ENCODE results near the gene NCOA3.
"Not testable (repeated sequence)": the region's sequence is repeated elsewhere in the genome, so short reads cannot be mapped to it uniquely, and the experiment has no call there.

NCOA3 gene

DNA sequence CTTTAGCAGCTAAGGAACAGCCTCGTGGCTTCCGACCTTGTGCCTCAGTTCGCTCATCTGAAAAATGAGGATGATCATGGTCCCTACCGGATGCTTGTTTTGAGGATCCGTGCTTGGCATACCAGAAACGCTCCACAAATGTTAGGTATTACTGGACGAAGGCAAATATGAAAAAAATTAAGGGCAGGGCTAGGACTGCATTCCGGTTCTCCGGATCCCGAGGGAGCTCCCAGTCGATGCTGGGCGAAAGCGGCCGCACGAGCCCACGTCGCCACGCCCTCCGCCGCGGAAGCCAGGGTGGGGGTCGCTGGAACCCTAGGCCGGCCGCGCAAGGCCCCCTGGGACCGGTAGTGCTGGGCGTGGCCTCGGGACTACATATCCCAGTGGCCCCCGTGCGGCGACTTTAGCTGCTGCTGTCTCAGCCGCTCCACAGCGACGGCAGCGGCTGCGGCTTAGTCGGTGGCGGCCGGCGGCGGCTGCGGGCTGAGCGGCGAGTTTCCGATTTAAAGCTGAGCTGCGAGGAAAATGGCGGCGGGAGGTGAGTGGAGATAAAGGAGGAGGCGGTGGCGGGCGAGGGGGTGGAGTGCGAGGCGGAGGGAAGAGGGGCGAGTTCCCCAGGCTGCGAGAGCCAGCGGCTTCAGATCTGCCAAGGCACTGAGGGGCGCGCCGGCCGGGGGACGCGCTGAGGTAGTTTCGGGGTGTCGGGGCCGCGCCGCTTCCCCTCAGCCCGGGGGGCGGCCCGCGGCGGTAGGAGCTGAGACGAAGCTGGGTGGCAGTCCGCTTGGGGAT is at the start of gene NCOA3:
NCOA3 (plus strand) TSS at position 406 of the 789 bp plus-strand sequence. CDS start 120,361 bp downstream, outside the sequence.
- DNase-seq (ENCODE audit: low read depth) = peak; percentile 78

DNA sequence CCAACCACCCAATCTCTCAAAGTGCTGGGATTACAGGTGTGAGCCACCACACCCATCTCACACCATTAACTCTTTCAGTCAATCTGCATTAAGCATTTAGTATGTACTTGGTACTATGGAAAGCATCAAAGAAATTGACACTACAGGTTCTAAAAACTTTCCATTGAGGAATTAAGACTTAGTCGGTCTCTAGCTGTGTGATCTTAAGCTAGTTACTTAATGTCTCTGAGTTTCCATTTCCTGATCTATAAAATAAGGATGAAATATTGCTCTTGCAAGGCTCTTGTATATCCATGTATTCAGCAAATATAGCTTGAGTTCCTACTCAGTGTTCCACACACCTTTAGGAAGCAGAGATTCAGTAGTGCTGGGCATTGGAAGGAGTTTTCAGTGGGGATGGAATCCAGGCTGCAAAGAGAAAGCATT is 48.9 kb upstream of the NCOA3 start:
- DNase-seq (ENCODE audit: low read depth) = no peak

DNA sequence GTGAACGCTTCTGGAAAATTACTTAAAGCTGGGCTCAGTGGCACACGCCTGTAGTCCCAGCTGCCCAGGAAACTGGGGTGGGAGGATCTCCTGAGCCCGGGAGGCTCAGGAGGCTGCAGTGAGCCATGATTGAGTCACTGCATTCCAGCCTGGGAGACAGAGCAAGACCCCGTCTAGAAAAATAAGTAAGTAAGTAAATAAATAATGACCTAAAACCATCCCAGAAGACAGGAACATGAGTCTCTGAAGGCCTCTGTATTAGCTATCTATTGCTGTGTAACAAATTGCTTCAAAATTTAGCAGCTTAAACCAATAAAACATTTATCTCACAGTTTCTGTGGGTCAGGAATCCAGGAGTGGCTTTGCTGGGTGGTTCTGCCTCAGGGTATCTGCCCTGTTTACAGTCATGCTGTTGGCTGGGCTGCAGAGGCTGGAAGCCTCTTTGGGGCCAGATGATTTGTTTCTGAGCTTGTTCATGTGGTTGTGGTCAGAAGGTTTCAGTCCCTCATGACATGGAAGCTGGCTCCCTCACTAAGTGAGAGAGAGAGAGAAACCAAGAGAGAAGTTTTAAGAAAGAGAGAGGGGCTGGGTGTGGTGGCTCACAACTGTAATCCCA is 48.4 kb upstream of the NCOA3 start:
- DNase-seq (ENCODE audit: low read depth) = no peak

DNA sequence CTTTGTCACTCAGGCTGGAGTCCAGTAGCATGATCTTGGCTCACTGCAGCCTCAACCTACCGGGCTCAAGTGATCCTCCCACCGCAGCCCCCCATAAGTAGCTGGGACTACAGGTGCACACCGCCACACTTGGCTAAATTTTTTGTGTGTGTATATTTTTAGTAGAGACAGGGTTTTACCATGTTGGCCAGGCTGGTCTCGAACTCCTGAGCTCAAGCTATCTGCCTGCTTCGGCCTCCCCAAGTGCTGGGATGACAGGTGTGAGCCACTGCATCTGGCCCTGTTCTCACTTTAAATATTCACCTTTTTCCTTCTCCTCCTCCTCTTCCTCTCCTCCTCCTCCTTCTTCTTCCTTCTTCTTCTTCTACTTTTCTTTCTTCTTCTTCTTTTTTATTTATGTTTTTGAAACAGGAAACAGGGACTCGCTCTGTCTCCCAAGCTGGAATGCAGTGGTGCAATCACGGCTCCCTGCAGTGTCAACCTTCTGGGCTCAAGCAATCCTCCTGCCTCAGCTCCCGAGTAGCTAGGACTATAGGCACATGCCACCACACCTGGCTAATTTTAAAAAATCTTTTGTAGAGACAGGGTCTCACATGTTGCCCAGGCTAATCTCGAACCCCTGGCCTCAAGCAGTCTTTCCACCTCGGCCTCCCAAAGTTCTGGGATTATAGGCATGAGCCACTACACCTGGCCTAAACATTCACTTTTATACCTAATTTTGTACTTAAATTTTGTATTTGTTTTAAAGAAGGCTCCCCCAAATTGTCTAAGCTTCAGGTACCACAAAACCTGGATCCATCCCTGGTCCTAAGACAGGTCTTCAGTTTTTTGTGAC is 47.2 kb upstream of the NCOA3 start:
- no peak for DNase-seq (ENCODE audit: low read depth)

DNA sequence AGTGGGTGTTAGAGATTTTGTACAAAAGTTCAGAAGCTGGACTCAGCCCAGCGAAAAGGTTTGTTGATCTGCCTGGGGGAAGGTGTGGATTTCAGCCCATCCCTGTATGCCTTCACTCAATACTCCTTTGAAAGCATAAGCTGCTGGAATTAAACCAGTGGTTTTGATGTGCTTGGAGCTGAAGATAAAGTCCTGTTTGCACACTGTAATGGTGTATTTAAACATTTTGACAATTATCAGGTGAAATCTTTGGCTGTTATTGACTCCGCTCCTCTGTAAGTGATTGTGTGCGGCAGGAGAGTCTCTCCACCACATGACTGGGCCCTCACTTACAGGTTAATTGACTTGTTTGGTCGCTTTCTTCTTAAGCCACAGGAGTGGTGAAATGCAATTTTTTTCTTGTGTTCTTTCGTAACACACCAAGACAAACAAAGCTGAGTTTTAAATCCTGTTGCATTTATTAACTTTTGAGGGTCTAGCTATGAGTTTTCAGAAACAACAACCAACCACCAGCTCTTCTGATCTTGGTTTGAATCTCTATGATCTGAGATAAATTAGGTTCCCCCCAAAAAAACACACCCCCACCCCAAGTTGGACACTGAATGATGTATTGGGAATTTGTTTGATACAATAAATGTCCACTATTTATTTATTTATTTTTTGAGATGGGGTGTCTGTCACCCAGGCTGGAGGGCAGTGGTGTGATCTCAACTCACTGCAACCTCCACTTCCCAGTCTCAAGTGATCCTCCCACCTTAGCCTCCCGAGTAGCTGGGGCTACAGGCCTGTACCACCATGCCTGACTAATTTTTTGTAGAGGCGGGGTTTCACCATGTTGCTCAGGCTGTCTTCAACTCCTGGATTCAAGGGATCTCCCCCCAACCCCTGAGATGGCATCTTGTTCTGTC is 46.3 kb upstream of the NCOA3 start:
- DNase-seq (ENCODE audit: low read depth) = no peak

DNA sequence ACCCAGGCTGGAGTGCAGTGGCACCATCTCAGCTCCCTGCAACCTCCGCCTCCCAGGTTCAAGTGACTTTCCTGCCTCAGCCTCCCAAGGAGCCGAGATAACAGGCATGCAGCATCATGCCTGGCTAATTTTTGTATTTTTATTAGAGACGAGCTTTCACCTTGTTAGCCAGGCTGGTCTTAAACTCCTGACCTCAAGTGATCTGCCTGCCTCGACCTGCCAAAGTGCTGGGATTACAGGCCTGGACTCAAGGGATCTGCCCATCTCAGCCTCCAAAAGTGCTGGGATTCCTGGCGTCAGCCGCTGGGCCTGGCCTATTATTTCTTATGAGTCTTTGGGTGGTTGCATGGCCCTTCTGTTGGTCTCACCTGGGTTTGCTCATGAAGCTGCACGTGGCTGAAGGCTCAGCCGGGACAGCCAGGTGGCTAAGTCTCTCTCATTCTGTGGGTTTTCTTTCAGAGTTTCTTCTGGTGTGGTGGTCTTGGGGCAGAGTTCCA is 45.6 kb upstream of the NCOA3 start:
- DNase-seq (ENCODE audit: low read depth) = no peak

DNA sequence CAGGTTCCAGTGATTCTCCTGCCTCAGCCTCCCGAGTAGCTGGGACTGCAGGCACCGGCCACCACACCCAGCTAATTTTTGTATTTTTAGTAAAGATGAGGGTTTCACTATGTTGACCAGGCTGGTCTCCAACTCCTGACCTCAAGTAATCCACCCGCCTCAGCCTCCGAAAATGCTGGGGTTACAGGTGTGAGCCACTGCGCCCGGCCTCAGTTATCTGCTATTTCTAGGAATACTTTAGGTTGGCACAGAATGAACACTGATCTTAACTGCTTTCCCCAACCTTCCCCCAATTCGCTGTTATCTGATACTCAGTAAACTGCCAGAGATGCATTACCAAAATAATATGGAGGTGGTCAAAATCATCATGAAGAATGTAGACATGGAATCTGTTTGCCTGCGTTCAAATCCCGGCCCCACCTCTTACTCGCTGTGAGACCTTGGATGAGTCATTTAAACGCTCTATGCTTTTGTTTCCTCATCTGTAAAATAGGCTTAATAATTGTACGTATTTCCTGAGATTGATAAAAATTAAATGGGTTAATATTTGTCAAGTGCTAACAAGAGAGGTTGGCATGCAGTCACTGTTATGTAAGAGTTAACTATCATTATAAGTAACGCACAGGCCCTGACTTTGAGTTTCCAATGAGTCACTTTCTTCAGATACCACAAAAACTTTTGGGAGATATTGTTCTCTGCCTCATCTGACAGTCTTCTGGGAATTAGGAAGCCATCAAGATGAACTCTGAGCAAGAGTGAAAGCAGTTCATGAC is 44.5 kb upstream of the NCOA3 start:
- no peak for DNase-seq (ENCODE audit: low read depth)

DNA sequence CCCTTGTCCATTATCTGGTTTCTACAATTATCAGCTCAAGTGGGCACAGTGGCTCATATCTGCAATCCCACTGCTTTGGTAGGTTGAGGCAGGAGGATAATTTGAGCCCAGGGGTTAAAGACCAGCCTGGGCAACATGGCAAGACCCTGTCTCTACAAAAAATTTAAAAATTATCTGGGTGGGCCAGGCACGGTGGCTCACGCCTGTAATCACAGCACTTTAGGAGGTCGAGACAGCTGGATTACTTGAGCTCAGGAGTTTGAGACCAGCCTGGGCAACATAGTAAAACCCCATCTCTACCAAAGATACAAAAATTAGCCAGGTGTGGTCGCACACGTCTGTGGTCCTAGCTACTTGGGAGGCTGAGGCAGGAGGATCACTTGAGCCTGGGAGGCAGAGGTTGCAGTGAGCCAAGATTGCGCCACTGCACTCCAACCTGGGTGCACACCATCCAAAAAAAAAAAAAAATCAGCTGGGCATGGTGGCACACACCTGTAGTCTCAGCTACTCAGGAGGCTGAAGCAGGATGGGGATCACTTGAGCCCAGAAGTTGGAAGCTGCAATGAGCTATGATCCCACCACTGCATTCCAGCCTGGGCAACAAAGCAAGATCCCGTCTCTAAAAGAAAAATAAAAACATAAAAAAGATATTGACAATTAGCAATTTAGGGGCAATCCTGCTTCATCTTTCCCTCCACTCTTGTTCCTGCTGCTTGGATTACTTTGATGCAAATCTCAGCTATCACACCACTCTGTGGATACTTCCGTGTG is 43.2 kb upstream of the NCOA3 start:
- not testable (repeated sequence) for DNase-seq (ENCODE audit: low read depth)

DNA sequence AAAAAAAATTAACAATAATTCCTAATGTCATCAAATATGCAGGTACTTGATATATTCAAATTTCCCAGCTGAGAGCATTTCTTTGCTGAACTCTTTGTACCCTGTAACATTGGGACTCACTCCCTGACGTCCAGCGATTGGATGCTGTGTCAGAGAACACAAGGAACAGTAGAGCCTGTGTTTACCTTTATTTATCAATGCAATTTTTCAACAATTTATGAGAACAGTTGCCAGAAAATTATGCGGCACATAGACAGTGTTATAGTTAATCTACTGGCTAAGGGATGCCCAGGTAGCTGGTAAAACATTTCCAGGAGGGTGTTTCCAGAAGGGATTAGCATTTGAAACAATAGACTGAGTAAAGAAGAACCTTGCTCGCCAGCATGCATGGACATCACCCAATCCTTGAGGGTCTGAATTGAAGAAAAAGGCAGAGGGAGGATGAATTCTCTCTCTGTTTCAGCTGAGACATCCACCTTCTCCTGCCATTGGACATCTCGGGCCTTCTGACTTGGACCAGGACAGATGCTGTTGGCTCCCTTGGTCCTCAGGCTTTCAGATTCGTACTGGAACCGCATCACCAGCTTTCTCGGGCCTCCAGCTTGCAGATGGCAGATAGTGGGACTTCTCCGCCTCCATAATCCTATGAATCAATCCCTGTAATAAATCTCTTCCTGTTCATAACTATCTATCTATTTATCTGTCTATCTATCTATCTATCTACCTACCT is 42.2 kb upstream of the NCOA3 start:
- no peak for DNase-seq (ENCODE audit: low read depth)

DNA sequence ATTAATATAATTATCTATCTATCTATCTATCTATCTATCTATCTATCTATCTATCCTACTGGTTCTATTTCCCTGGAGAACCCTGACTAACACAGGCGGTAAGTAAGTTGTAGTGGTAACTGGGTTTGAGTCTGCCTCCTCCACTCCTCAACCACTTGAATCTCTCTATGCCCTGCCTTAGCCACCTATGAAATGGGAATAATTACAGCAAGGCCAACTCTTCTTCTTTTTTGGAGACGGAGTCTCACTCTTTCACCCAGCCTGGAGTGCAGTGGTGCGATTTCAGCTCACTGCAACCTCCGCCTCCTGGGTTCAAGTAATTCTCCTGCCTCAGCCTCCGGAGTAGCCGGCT is 41.0 kb upstream of the NCOA3 start:
- not testable (repeated sequence) for DNase-seq (ENCODE audit: low read depth)

DNA sequence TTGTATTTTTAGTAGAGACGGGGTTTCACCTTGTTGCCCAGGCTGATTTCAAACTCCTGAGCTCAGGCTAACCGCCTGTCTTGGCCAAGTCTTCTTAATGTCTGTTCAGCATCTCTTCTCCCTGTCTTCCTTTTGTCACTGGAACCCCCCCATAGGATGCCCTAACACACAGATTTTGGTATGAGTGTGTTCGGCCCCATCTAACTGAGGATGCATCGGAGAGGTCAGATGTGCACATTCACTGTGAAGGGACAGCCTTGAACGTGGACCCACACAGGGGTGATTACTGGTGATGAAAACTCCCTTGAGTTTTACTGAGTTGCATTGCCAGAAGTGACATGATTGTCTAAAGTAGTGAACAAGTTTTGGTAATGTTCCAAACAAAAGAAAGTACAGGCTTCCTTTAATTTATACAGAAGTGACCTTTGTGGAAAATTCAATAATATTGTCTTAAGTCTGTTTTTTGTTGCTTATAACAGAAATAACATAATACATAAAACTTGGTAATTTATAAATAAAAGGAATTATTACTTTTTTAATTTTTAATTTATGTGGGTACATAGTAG is 40.5 kb upstream of the NCOA3 start:
- no peak for DNase-seq (ENCODE audit: low read depth)

DNA sequence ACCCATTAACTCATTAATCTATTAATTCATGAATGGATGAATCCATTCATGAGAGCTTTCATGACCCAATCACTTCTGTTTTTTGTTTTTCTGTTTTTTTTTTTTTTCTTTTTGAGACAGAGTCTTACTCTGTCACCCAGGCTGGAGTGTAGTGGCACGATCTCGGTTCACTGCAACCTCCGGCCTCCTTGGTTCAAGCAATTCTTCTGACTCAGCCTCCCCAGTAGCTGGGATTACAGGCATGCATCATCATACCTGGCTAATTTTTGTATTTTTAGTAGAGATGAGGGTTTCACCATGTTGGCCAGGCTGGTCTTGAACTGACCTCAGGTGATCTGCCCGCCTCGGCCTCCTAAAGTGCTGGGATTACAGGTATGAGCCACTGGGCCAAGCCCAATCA is 39.8 kb upstream of the NCOA3 start:
- not testable (repeated sequence) for DNase-seq (ENCODE audit: low read depth)

DNA sequence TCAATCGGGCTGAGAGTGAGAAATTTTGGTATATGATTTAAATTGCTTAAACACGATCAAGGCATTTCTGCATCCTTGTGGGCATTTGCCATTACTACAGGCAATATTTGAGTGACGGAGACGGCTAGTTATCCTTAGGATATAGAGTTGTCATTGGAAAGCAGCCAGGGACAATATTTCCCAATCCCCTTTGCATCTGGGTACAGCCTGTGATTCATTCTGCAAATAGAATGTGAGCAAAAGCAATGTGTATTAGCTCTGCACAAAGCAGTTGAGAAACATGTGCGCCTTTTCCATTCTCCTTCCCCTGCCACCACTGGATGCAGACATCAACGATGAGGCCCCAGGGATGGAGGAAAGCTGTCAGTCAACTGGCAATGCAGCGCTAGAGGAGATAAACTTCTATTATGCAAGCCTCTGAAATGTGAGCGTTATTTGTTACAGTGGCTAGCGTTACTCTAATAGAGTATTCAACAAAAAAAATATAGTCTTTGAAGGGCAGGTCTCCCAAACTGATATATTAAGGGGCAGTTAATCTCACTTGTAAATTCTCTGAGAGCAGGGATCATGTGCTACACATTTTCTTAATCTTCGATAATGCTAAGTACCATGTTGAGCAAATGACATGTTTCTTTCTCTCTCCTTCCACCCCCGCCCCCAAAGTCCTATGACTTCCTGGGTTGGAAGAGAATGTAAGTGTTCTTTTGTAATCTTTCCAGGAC is 37.1 kb upstream of the NCOA3 start:
- no peak for DNase-seq (ENCODE audit: low read depth)

DNA sequence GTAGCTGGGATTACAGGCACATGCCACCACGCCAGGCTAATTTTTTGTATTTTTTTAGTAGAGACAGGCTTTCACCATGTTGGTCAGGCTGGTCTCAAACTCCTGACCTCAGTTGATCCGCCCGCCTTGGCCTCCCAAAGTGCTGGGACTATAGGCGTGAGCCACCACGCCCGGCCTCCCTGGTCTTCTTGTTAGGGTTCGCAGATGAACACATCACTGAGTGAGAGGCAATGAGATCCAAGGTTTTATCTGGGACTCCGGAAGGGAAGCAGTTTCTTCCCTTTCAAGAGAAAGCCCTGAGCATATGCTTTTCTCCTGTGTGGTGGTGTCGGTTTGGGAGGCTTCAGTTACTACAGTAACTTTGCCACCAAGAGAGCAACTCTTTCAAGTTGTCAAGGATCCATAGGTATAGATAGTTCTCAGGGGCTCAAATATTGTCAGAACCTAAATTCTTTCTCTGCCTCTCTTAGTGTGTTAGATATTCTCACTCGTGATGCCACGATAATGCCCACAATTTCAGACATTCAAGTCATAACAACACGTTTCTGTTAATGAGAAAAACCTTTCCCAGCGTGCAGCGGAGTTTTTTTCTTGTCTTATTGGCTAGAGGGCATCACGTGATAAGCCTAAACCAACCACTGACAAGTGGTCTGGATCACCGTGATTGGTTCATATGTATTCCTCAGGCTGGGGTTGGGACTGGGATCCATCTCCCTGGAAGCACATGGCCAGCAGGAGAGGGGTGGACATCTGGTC is 36.2 kb upstream of the NCOA3 start:
- no peak for DNase-seq (ENCODE audit: low read depth)

DNA sequence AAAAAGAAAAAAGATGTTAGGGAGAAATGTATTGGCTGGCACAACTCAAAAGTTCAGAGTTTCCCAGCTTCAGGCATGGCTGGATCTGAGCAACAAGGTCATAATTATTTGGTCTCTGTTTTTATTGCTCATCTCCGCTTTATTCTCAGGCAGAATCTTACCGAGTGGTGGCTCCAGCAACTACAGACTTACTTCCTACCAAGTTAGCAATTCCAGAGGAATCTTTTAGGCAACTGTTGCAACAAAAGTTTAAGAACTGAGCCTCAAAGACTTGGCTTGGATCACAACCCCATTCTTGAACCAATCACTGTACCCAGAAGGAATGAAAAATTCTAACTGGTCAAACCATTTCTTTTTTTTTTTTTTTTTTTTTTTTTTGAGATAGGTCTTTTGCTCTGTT is 35.5 kb upstream of the NCOA3 start:
- no peak for DNase-seq (ENCODE audit: low read depth)

DNA sequence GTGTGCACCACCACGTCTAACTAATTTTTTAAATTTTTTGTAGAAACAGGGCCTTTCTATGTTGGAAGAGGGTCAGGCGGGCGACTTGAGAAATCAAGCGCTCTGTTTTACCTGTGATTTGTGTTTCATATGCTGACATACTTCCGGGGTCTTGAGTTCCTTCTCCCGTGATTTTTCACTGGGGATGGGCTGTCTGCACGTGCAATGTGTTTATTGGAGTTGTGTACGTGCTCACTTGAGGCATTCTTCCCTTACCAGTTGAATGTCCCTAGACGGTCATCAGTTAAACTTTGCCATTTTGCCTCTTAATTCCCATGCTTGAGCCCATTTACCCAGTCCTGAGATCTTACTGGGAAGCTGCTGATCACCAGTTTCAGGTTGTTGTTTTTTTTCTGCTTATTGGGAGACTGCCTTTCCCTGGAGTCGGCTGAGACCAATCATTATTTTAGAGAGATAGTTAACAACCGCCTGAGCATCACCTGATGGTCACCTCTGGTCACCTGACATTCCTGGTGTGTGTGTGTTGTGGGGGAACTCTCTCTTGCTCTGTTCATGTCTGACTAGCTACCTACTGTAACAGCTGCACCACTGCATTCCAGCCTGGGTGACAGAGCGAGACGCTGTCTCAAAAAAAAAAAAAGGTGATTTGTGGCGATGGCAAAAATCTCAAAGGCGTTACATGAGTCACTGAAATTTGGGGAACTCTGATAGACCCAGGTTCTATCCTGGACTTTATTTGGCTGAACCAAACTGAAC is 34.8 kb upstream of the NCOA3 start:
- DNase-seq (ENCODE audit: low read depth) = no peak
